GM12891 (cell line): ENCODE results near the gene FAM240A.

ENCODE experiments used
- POLR2A ChIP-seq: IDR thresholded peaks from 2 replicates; pipeline ENCODE4 v1.6.1; 2011; ENCODE audit warnings: low read depth, low read length, control low read depth
- POLR2AphosphoS5 ChIP-seq: IDR thresholded peaks from 2 replicates; pipeline ENCODE4 v1.6.1; 2011; ENCODE audit warnings: low read depth, low read length, control low read depth
- SPI1 ChIP-seq: IDR thresholded peaks from 2 replicates; pipeline ENCODE4 v1.6.1; 2011; ENCODE audit warnings: low read depth, low read length, control low read depth
- TAF1 ChIP-seq: IDR thresholded peaks from 2 replicates; pipeline ENCODE4 v1.6.1; 2011; ENCODE audit warnings: low read depth, low read length, control low read depth

- TF ChIP-seq POLR2A: no peak
- TF ChIP-seq TAF1: no peak
- TF ChIP-seq POLR2AphosphoS5: no peak
- no peak for TF ChIP-seq SPI1
Observed at GRCh38 chr3:46649436-46649835, 37.1 kb downstream of the FAM240A start.
